OCI-LY7 (cell line): ENCODE measurements around the gene PRR14. TPM values are rescaled to one million over a fixed set of nuclear protein-coding genes. Genes with fewer than 3 reads are reported as not detected.

Source experiments
- BruUV-seq: library from RNA; stranded (reverse); fragments of 400-500 nt; replicated peaks from 2 replicates; lab custom pipeline; 2021; lab: Mats Ljungman, UMichigan
- CTCF ChIA-PET: fragments of 300-600 bp; sonication (Branson Sonifier 250); formaldehyde crosslinking; loops from one replicate; lab custom pipeline; 2022; ENCODE audit warnings: antibody characterized with exemption; ENCODE audit not compliant: unreplicated experiment; lab: Charles Lee
- POLR2A ChIA-PET: fragments of 300-600 bp; sonication (Branson Sonifier 250); formaldehyde crosslinking; loops from one replicate; lab custom pipeline; 2022; ENCODE audit warnings: antibody characterized with exemption; lab: Charles Lee
- DNase-seq: peaks from one replicate; pipeline ENCODE4 v3.0.0-alpha.2; 2015; ENCODE audit warnings: low spot score
- H2AFZ ChIP-seq: fragments of 200-600 bp; sonication (generic), shearing (Covaris generic); 2 replicates; pipeline ENCODE4 v1.6.1; 2014; ENCODE audit warnings: mild to moderate bottlenecking, antibody characterized with exemption, low read length, moderate library complexity
- H3K27ac ChIP-seq: fragments of 200-600 bp; sonication (generic); 2 replicates; pipeline ENCODE4 v1.5.1; 2014; ENCODE audit warnings: mixed run types, low read depth, mild to moderate bottlenecking, moderate library complexity, low read length, inconsistent platforms; ENCODE audit not compliant: poor library complexity, severe bottlenecking
- H3K36me3 ChIP-seq: fragments of 200-600 bp; sonication (generic); 2 replicates; pipeline ENCODE4 v1.6.1; 2014; ENCODE audit warnings: mild to moderate bottlenecking, antibody characterized with exemption, low read length, moderate library complexity, mixed read lengths; ENCODE audit not compliant: insufficient read depth
- H3K4me1 ChIP-seq: fragments of 200-600 bp; sonication (generic); 2 replicates; pipeline ENCODE4 v1.5.1; 2014; ENCODE audit warnings: mild to moderate bottlenecking, low read length; ENCODE audit not compliant: insufficient read depth, poor library complexity, severe bottlenecking
- H3K4me2 ChIP-seq: fragments of 200-600 bp; sonication (generic); 2 replicates; pipeline ENCODE4 v1.6.1; 2014; ENCODE audit warnings: mild to moderate bottlenecking, low read length
- H3K4me3 ChIP-seq: fragments of 200-600 bp; sonication (generic); 2 replicates; pipeline ENCODE4 v1.5.1; 2014; ENCODE audit warnings: mild to moderate bottlenecking, low read depth, low read length; ENCODE audit not compliant: poor library complexity, severe bottlenecking
- H3K79me2 ChIP-seq: fragments of 200-600 bp; sonication (generic); 2 replicates; pipeline ENCODE4 v1.6.1; 2016; ENCODE audit warnings: low read depth, mild to moderate bottlenecking, low read length, moderate library complexity, mixed read lengths; ENCODE audit not compliant: insufficient read depth
- H3K9me2 ChIP-seq: fragments of 200-600 bp; sonication (generic); 2 replicates; pipeline ENCODE4 v1.6.1; 2016; ENCODE audit warnings: mild to moderate bottlenecking, low read length, mixed read lengths; ENCODE audit not compliant: insufficient read depth
- H3K9me3 ChIP-seq: fragments of 200-600 bp; sonication (generic); 2 replicates; pipeline ENCODE4 v1.6.1; 2014; ENCODE audit warnings: mild to moderate bottlenecking, mixed run types, low read length, mixed read lengths
- H4K20me1 ChIP-seq: fragments of 200-600 bp; sonication (generic); 2 replicates; pipeline ENCODE4 v1.6.1; 2014; ENCODE audit warnings: mild to moderate bottlenecking, antibody characterized with exemption, low read length, moderate library complexity, mixed read lengths; ENCODE audit not compliant: insufficient read depth
- EZH2phosphoT487 ChIP-seq: fragments of 200-600 bp; sonication (generic); IDR thresholded peaks from 2 replicates; pipeline ENCODE4 v1.6.1; 2018; ENCODE audit warnings: low read depth, borderline replicate concordance, mild to moderate bottlenecking, mixed run types, antibody characterized with exemption, low read length, moderate library complexity, mixed read lengths
- intact Hi-C: fragments of 100-400 bp; cut with micrococcal nuclease; formaldehyde crosslinking; loops from one replicate; pipeline ENCODE4 v1.10.0; 2022; ENCODE audit not compliant: unreplicated experiment
- total RNA-seq, 2 experiments: library from RNA; depleted of rRNA in 1 of 2; stranded (reverse); fragments of >200 nt in 1 of 2; shearing (Covaris generic) in 1 of 2; gene quantifications; 2 replicates each; pipeline ENCODE4 v1.2.3, GENCODE V29; 2014 to 2022
- TF ChIP-seq, protein P1 (sequence below): fragments of 200-600 bp; sonication (generic); conservative IDR thresholded peaks from 2 replicates; pipeline ENCODE4 v1.5.1; 2014; ENCODE audit warnings: mild to moderate bottlenecking, antibody characterized with exemption, low read length, moderate library complexity, mixed read lengths

The PRR14 gene
- total RNA-seq, 2 experiments from 2014 or later: 33.2 to 75.5 TPM

DNA sequence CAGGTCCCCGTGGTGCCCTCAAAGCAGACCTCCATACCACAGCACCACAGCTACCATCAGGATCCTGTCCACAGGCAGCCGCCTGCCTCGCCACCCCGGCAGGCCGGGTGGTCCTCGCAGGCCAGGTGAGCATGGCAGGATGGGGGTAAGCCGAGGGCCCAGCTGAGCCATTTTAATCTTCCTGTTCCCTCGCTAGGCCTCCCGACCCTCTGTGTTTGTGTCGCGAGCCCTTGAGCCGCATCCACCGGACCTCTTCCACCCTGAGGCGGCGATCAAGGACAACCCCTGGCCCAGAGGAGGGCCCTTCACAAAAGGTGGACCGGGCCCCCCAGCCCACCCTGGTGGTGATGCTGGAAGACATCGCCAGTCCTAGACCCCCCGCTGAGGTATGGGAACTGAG, 2.0 kb downstream of the PRR14 start:
- intact Hi-C loops: no loop called here
- TF ChIP-seq, protein P1, sequence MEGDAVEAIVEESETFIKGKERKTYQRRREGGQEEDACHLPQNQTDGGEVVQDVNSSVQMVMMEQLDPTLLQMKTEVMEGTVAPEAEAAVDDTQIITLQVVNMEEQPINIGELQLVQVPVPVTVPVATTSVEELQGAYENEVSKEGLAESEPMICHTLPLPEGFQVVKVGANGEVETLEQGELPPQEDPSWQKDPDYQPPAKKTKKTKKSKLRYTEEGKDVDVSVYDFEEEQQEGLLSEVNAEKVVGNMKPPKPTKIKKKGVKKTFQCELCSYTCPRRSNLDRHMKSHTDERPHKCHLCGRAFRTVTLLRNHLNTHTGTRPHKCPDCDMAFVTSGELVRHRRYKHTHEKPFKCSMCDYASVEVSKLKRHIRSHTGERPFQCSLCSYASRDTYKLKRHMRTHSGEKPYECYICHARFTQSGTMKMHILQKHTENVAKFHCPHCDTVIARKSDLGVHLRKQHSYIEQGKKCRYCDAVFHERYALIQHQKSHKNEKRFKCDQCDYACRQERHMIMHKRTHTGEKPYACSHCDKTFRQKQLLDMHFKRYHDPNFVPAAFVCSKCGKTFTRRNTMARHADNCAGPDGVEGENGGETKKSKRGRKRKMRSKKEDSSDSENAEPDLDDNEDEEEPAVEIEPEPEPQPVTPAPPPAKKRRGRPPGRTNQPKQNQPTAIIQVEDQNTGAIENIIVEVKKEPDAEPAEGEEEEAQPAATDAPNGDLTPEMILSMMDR: no peak
- no peak for TF ChIP-seq EZH2phosphoT487

DNA sequence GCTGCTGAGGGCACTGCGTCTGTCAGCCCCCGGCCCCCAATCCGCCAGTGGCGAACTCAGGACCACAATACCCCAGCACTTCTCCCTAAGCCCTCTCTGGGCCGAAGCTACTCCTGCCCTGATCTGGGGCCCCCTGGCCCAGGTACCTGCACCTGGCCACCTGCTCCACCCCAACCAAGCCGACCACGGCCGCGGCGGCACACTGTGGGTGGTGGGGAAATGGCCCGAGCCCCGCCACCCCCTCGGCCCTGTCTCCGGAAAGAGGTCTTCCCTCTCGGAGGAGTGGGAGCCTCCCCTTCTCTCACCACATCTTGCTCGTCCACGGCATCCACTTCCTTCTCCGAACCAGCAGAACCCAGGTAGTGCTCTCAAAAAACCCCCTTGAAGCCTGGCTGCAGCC, 4.1 kb downstream of the PRR14 start:
- peaks cover 49% of the 10 kb centered on the region for H3K36me3 ChIP-seq
- ChIA-PET POLR2A (no interaction called here), CTCF (interaction anchor here (0.6 kb wide), 1 partner anchor 83 kb away, joined by 3 read pairs; no protein-coding TSS in a partner anchor)
- H3K79me2 ChIP-seq: peaks cover 11% of the 10 kb centered on the region; the same call in 1 of the 2 replicates
- no peaks in the 10 kb centered on the region for H4K20me1 ChIP-seq
- no peak overlapping the region for H2AFZ ChIP-seq
- intact Hi-C loops: no loop called here
- no peak for TF ChIP-seq EZH2phosphoT487
- TF ChIP-seq, protein P1: no peak
- no peak overlapping the region for H3K4me2 ChIP-seq
- H3K4me3 ChIP-seq: no peak overlapping the region
- no peaks in the 10 kb centered on the region for H3K9me3 ChIP-seq
- peaks cover 27% of the 10 kb centered on the region for H3K4me1 ChIP-seq
- DNase-seq: no peak
- no peak overlapping the region for H3K27ac ChIP-seq
- no peaks in the 10 kb centered on the region for H3K9me2 ChIP-seq
- no TSS peak for BruUV-seq

More for the DNA sequence above, 2.0 kb downstream of the PRR14 start:
- no peaks in the 10 kb centered on the region for H3K9me3 ChIP-seq
- H3K9me2 ChIP-seq: no peaks in the 10 kb centered on the region
- no peak overlapping the region for H2AFZ ChIP-seq
- H3K4me1 ChIP-seq: peaks cover 27% of the 10 kb centered on the region
- no peak overlapping the region for H3K27ac ChIP-seq
- H3K4me3 ChIP-seq: no peak overlapping the region
- H4K20me1 ChIP-seq: no peaks in the 10 kb centered on the region
- peaks cover 49% of the 10 kb centered on the region for H3K36me3 ChIP-seq
- POLR2A ChIA-PET: no interaction called here
- H3K4me2 ChIP-seq: peak overlapping the region; percentile 95
- CTCF ChIA-PET: no interaction called here
- DNase-seq: no peak
- no TSS peak for BruUV-seq
- H3K79me2 ChIP-seq: peaks cover 9% of the 10 kb centered on the region; the same call in 1 of the 2 replicates

DNA sequence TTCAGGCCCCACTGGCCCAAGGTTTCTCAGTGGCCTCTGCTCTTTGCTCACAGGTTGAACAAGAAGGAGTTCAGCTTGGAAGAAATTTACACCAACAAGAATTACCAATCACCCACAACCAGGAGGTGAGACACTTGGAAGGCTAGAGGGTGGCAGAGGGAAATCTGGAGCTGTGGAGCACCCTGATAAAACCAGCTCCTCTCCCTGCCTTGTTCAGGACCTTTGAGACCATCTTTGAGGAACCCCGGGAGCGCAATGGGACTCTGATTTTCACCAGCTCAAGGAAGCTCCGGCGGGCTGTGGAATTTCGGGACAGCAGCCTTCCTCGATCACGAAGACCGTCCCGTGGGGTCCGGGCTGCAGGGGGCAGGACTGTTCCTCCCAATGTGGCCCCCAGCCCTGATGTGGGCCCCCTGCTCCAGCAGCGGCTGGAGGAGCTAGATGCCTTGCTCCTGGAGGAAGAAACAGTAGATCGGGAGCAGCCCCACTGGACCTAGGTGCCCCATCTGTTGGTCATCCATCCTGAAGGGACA, 5.1 kb downstream of the PRR14 start:
- Histone ChIP-seq H3K9me3 (no peaks in the 10 kb centered on the region), H3K4me2 (no peak overlapping the region), H2AFZ (no peak overlapping the region), H3K79me2 (peaks cover 22% of the 10 kb centered on the region), H3K27ac (no peak overlapping the region), H3K4me3 (no peak overlapping the region), H4K20me1 (no peaks in the 10 kb centered on the region), H3K4me1 (peaks cover 24% of the 10 kb centered on the region), H3K9me2 (no peaks in the 10 kb centered on the region), H3K36me3 (peaks cover 57% of the 10 kb centered on the region)
- CTCF ChIA-PET: no interaction called here
- POLR2A ChIA-PET: interaction anchor here (0.6 kb wide), 1 partner anchor 84 kb away, joined by 3 read pairs; no protein-coding TSS in a partner anchor
- intact Hi-C loops: no loop called here
- TSS peak; percentile 57 for BruUV-seq
- TF ChIP-seq, protein P1: no peak
- TF ChIP-seq EZH2phosphoT487: no peak
- DNase-seq: no peak
